MM.1S (cell line): Measurements from ENCODE around the gene CHST11.

Source experiments
- CTCF ChIP-seq: fragments of 300-600 bp; sonication (generic); IDR thresholded peaks from 2 replicates; pipeline ENCODE4 v1.5.1; 2016; ENCODE audit warnings: antibody characterized with exemption, low read length, mixed read lengths
- EZH2 ChIP-seq: fragments of 300-600 bp; sonication (generic); optimal IDR thresholded peaks from 2 replicates; pipeline ENCODE3; 2017; ENCODE audit warnings: low read depth, mild to moderate bottlenecking, antibody characterized with exemption, low read length, mixed read lengths
- EZH2phosphoT487 ChIP-seq: fragments of 300-600 bp; sonication (generic); IDR thresholded peaks from 2 replicates; pipeline ENCODE4 v1.6.1; 2018; ENCODE audit warnings: antibody characterized with exemption, low read length

- TF ChIP-seq EZH2 (no peak), CTCF (no peak), EZH2phosphoT487 (no peak)
These were observed 12.3 kb downstream of the CHST11 start for GRCh38 chr12:104469066-104469465.
